Stimulated activated CD8-positive, alpha-beta memory T cell treated with anti-CD3 and anti-CD28 coated beads, Interleukin-4, amount 100 ng/mL, for 1 hour (primary cell): ENCODE results near the gene DIAPH3.
"Not testable (repeated sequence)": the region's sequence is repeated elsewhere in the genome, so short reads cannot be mapped to it uniquely, and the experiment has no call there.

Source experiments
- DNase-seq, 2 donors: peaks; one replicate each; pipeline ENCODE4 v3.0.0-alpha.2; 2020; ENCODE audit warnings: low read depth in 2 of 2, low spot score in 1 of 2

The DIAPH3 gene

GRCh38 chr13:60094385-60095088, 69.2 kb downstream of the DIAPH3 start:
- no peak for DNase-seq

- no peak for DNase-seq
These were observed 70.2 kb downstream of the DIAPH3 start for GRCh38 chr13:60093425-60094019.

- DNase-seq, result no peak
These were observed 72.2 kb downstream of the DIAPH3 start for GRCh38 chr13:60091573-60091972.

- DNase-seq, result no peak
These were observed 73.2 kb downstream of the DIAPH3 start for GRCh38 chr13:60090574-60090973.

GRCh38 chr13:60083780-60084179, 79.9 kb downstream of the DIAPH3 start:
- not testable (repeated sequence) for DNase-seq

GRCh38 chr13:60080850-60081249, 82.9 kb downstream of the DIAPH3 start:
- no peak for DNase-seq

GRCh38 chr13:60078226-60078625, 85.5 kb downstream of the DIAPH3 start:
- no peak for DNase-seq

- no peak for DNase-seq
These were observed 87.9 kb downstream of the DIAPH3 start for GRCh38 chr13:60075850-60076249.

- DNase-seq, result no peak
These were observed 89.3 kb downstream of the DIAPH3 start for GRCh38 chr13:60074397-60074796.

GRCh38 chr13:60066226-60066625, 97.5 kb downstream of the DIAPH3 start:
- DNase-seq, result no peak

GRCh38 chr13:60062502-60062901, 101.2 kb downstream of the DIAPH3 start:
- DNase-seq, result no peak

- no peak for DNase-seq
These were observed 102.0 kb downstream of the DIAPH3 start for GRCh38 chr13:60061737-60062136.

GRCh38 chr13:60051754-60052285, 111.9 kb downstream of the DIAPH3 start:
- DNase-seq, result no peak

- not testable (repeated sequence) for DNase-seq
These were observed 115.4 kb downstream of the DIAPH3 start for GRCh38 chr13:60048353-60048752.

GRCh38 chr13:60047918-60048317, 115.8 kb downstream of the DIAPH3 start:
- DNase-seq, result no peak

- no peak for DNase-seq
These were observed 119.4 kb downstream of the DIAPH3 start for GRCh38 chr13:60044321-60044720.

GRCh38 chr13:60043262-60043661, 120.5 kb downstream of the DIAPH3 start:
- DNase-seq, result no peak

GRCh38 chr13:60040668-60041067, 123.1 kb downstream of the DIAPH3 start:
- DNase-seq, result not testable (repeated sequence)

GRCh38 chr13:60035874-60036273, 127.9 kb downstream of the DIAPH3 start:
- DNase-seq, result no peak

GRCh38 chr13:60032851-60033250, 130.9 kb downstream of the DIAPH3 start:
- DNase-seq, result no peak

- no peak for DNase-seq
These were observed 135.7 kb downstream of the DIAPH3 start for GRCh38 chr13:60028021-60028420.

- DNase-seq, result no peak
These were observed 137.4 kb downstream of the DIAPH3 start for GRCh38 chr13:60026286-60026685.

- DNase-seq, result no peak
These were observed 143.4 kb downstream of the DIAPH3 start for GRCh38 chr13:60020288-60020687.
